Keratinocyte (primary cell): ENCODE data around the gene PTPMT1. TPM values are rescaled to one million over a fixed set of nuclear protein-coding genes. Genes with fewer than 3 reads are reported as not detected.

Experiments used
- DNase-seq: peaks from one replicate; pipeline ENCODE4 v3.0.0-alpha.2; 2011; ENCODE audit warnings: low read depth, missing footprints, low spot score
- FAIRE-seq: peaks from 2 replicates; lab custom pipeline; 2011; peaks lifted over from hg19 to GRCh38; lab: Jason Lieb, UNC
- H2AFZ ChIP-seq: 2 replicates; pipeline ENCODE4 v1.6.0; 2012; ENCODE audit warnings: low read length, control low read depth, inconsistent platforms; ENCODE audit not compliant: control insufficient read depth
- H3K27ac ChIP-seq: 2 replicates; pipeline ENCODE4 v1.5.1; 2011; ENCODE audit warnings: low read length; ENCODE audit not compliant: control insufficient read depth, insufficient read depth
- H3K27me3 ChIP-seq: 3 replicates; pipeline ENCODE4 v1.6.0; 2011; ENCODE audit warnings: low read length; ENCODE audit not compliant: control insufficient read depth, insufficient read depth; ENCODE audit errors: extremely low read depth
- H3K36me3 ChIP-seq, 2 experiments: 2 replicates in 1 of 2; 3 replicates in 1 of 2; pipeline ENCODE4 v1.5.1; 2011; ENCODE audit warnings: low read length in 2 of 2, mild to moderate bottlenecking in 1 of 2; ENCODE audit not compliant: control insufficient read depth in 2 of 2, insufficient read depth in 2 of 2; ENCODE audit errors: extremely low read depth in 1 of 2
- H3K4me1 ChIP-seq: 3 replicates; pipeline ENCODE4 v1.5.1; 2011; ENCODE audit warnings: low read length; ENCODE audit not compliant: control insufficient read depth, insufficient read depth; ENCODE audit errors: extremely low read depth
- H3K4me2 ChIP-seq: 3 replicates; pipeline ENCODE4 v1.6.0; 2011; ENCODE audit warnings: low read depth, low read length; ENCODE audit not compliant: control insufficient read depth, insufficient read depth; ENCODE audit errors: extremely low read depth
- H3K4me3 ChIP-seq, 3 experiments: fragments of 200-600 bp in 1 of 3; sonication (generic) in 1 of 3; 2 replicates in 2 of 3; 3 replicates in 1 of 3; pipeline ENCODE4 v1.5.1; 2011 to 2016; ENCODE audit warnings: low read length in 3 of 3, mild to moderate bottlenecking in 3 of 3, control low read depth in 2 of 3, inconsistent platforms in 1 of 3, low read depth in 1 of 3, mixed read lengths in 1 of 3, mixed run types in 1 of 3, moderate library complexity in 1 of 3; ENCODE audit not compliant: control insufficient read depth in 2 of 3, insufficient read depth in 2 of 3; ENCODE audit errors: extremely low read depth in 1 of 3
- H3K79me2 ChIP-seq: 2 replicates; pipeline ENCODE4 v1.6.0; 2012; ENCODE audit warnings: low read length; ENCODE audit not compliant: control insufficient read depth, insufficient read depth
- H3K9ac ChIP-seq: 3 replicates; pipeline ENCODE4 v1.6.0; 2011; ENCODE audit warnings: low read length; ENCODE audit not compliant: control insufficient read depth, insufficient read depth; ENCODE audit errors: extremely low read depth
- H3K9me1 ChIP-seq: 3 replicates; pipeline ENCODE4 v1.6.0; 2011; ENCODE audit warnings: low read length; ENCODE audit not compliant: control insufficient read depth, insufficient read depth; ENCODE audit errors: extremely low read depth
- H3K9me3 ChIP-seq: 2 replicates; pipeline ENCODE4 v1.5.1; 2012; ENCODE audit warnings: low read depth, low read length; ENCODE audit not compliant: control insufficient read depth
- H4K20me1 ChIP-seq: 3 replicates; pipeline ENCODE4 v1.6.0; 2011; ENCODE audit warnings: low read length; ENCODE audit not compliant: control insufficient read depth, insufficient read depth; ENCODE audit errors: extremely low read depth
- EZH2 ChIP-seq: IDR thresholded peaks from one replicate; pipeline ENCODE4 v1.6.1; 2012; ENCODE audit warnings: inconsistent platforms, mild to moderate bottlenecking, low read length, moderate library complexity
- dilution Hi-C: fragments of 300-500 bp; cut with MboI; formaldehyde crosslinking; loops from one replicate; pipeline ENCODE4 v1.7.0; 2020; ENCODE audit warnings: low sequenced_read_pairs; ENCODE audit not compliant: extremely low pct_ligation_motif_present
- polyA plus RNA-seq, 5 experiments: library from polyadenylated mRNA; depleted of rRNA in 3 of 5; stranded (reverse) in 3 of 5; stranded (forward) in 1 of 5; unstranded in 1 of 5; fragments of >200 nt; gene quantifications; 1 replicate in 1 of 5; 2 replicates in 3 of 5; 3 replicates in 1 of 5; pipeline versions ENCODE4 v1.2.1 to v1.2.3, GENCODE V29; 2011 to 2012; ENCODE audit warnings: missing spikeins in 2 of 5, low read depth in 1 of 5, low replicate concordance in 1 of 5
- TF ChIP-seq, protein P1 (sequence below), 3 experiments: IDR thresholded peaks in 1 of 3; conservative IDR thresholded peaks in 1 of 3; optimal IDR thresholded peaks in 1 of 3; 2 replicates in 2 of 3; 3 replicates in 1 of 3; pipeline versions ENCODE3 to v1.5.1; 2011; ENCODE audit warnings: low read length in 3 of 3, mild to moderate bottlenecking in 3 of 3, moderate library complexity in 2 of 3, control low read depth in 1 of 3, inconsistent platforms in 1 of 3; ENCODE audit not compliant: insufficient read depth in 2 of 3; ENCODE audit errors: extremely low read depth in 1 of 3

The PTPMT1 gene
- polyA plus RNA-seq, 1 donor (not counting 4 experiments of a cell fraction or from before 2014, with no cell fraction given): 64.9 TPM

- DNase-seq (no peak), FAIRE-seq (no peak)
- TF ChIP-seq, protein P1, sequence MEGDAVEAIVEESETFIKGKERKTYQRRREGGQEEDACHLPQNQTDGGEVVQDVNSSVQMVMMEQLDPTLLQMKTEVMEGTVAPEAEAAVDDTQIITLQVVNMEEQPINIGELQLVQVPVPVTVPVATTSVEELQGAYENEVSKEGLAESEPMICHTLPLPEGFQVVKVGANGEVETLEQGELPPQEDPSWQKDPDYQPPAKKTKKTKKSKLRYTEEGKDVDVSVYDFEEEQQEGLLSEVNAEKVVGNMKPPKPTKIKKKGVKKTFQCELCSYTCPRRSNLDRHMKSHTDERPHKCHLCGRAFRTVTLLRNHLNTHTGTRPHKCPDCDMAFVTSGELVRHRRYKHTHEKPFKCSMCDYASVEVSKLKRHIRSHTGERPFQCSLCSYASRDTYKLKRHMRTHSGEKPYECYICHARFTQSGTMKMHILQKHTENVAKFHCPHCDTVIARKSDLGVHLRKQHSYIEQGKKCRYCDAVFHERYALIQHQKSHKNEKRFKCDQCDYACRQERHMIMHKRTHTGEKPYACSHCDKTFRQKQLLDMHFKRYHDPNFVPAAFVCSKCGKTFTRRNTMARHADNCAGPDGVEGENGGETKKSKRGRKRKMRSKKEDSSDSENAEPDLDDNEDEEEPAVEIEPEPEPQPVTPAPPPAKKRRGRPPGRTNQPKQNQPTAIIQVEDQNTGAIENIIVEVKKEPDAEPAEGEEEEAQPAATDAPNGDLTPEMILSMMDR (optimal IDR thresholded peaks at IDR 0.05 in 1 of 3, IDR thresholded peaks at IDR 0.05 in 1 of 3, conservative IDR thresholded peaks at IDR 0.05 in 1 of 3; ENCODE audit: extremely low read depth in 1 of 3, insufficient read depth in 2 of 3, low read length in 3 of 3): no peak
- no peak for TF ChIP-seq EZH2
- no peak overlapping the region for H3K4me3 ChIP-seq
- H3K4me2 ChIP-seq: no peak overlapping the region
- peaks cover 10% of the 10 kb centered on the region for H4K20me1 ChIP-seq
- H3K9me1 ChIP-seq: no peaks in the 10 kb centered on the region
- H3K9me3 ChIP-seq: no peaks in the 10 kb centered on the region
- dilution Hi-C loops: no loop called here
- H3K27me3 ChIP-seq: no peaks in the 10 kb centered on the region
- no peak overlapping the region for H2AFZ ChIP-seq
- H3K9ac ChIP-seq: no peak overlapping the region
- H3K79me2 ChIP-seq: peaks cover 90% of the 10 kb centered on the region
- H3K27ac ChIP-seq: no peak overlapping the region
- peaks cover 27% of the 10 kb centered on the region for H3K4me1 ChIP-seq
- peaks cover 1 to 4% of the 10 kb centered on the region in 2 experiments for H3K36me3 ChIP-seq
Observed at GRCh38 chr11:47536915-47537314, 28.5 kb upstream of the PTPMT1 start.

DNA sequence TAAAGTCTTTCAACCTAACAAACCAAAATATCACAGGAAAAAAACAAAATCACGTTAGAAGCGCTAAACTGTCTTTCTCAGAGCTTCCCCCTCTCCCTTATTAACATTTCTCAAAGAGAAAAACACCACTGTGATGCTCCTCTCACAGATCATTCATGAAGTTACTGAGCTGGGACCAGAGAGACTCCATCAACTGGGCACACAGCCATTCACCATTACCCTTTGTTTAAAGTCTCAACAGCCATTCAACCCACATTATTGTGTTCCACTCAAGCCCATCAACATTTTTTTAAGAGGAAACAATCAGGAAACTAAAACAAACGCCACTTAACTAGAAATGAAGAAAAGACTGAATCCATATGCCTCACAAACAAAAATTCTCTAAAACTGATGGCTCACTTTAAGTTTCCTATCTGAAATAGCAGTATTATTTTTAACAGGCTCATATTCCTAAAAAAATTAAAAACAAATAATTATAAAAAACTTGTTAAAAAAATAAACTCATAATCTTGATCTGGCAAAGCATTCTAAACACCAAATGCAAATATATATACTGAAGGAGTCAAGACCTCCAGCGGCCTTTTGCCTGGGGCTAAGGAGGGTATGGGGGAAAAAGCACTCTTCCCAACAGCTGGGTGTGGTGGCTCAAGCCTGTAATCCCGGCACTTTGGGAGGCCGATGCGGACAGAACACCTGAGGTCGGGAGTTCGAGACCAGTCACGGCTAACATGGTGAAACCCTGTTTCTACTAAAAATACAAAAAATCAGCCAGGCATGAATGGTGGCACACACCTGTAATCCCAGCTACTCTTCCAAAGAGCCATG is 26.4 kb upstream of the PTPMT1 start:
- no peak for FAIRE-seq
- H3K4me2 ChIP-seq: peak overlapping the region; percentile 74

More for the DNA sequence above, 26.4 kb upstream of the PTPMT1 start:
- peaks cover 0 to 4% of the 10 kb centered on the region in 2 experiments for H3K36me3 ChIP-seq
- peak overlapping the region; percentile 94 for H3K27ac ChIP-seq
- peak overlapping the region in 2 of 3 experiments; percentile 48 to 58 for H3K4me3 ChIP-seq
- TF ChIP-seq EZH2: no peak
- TF ChIP-seq, protein P1 (optimal IDR thresholded peaks at IDR 0.05 in 1 of 3, IDR thresholded peaks at IDR 0.05 in 1 of 3, conservative IDR thresholded peaks at IDR 0.05 in 1 of 3; ENCODE audit: extremely low read depth in 1 of 3, insufficient read depth in 2 of 3, low read length in 3 of 3): no peak
- H3K79me2 ChIP-seq: peaks cover 90% of the 10 kb centered on the region
- dilution Hi-C loops: no loop called here
- DNase-seq: no peak
- H3K9me1 ChIP-seq: no peaks in the 10 kb centered on the region
- peaks cover 33% of the 10 kb centered on the region for H3K4me1 ChIP-seq
- H3K9ac ChIP-seq: peak overlapping the region; percentile 73
- no peak overlapping the region for H2AFZ ChIP-seq
- H3K27me3 ChIP-seq: no peaks in the 10 kb centered on the region
- H4K20me1 ChIP-seq: peaks cover 11% of the 10 kb centered on the region
- H3K9me3 ChIP-seq: no peaks in the 10 kb centered on the region
